H1 (cell line): Measurements from ENCODE around the gene SRGAP3. TPM values are rescaled to one million over a fixed set of nuclear protein-coding genes. Genes with fewer than 3 reads are reported as not detected.

ENCODE experiments used
- CTCF ChIA-PET: fragments of 300-600 bp; sonication (Branson Sonifier 250); formaldehyde crosslinking; loops from one replicate; lab custom pipeline; 2021; ENCODE audit not compliant: partially characterized antibody; lab: Charles Lee
- POLR2A ChIA-PET: fragments of 300-600 bp; sonication (Branson Sonifier 250); formaldehyde crosslinking; loops from one replicate; lab custom pipeline; 2021; ENCODE audit warnings: inconsistent platforms; ENCODE audit not compliant: partially characterized antibody; lab: Charles Lee
- DNase-seq, 2 experiments: peaks; one replicate each; pipeline versions ENCODE4 v3.0.0 to v3.0.0-alpha.2; 2010 to 2022; ENCODE audit warnings: low spot score in 2 of 2, low read depth in 1 of 2, mixed read lengths in 1 of 2
- FAIRE-seq: peaks from 2 replicates; lab custom pipeline; 2011; peaks lifted over from hg19 to GRCh38; lab: Jason Lieb, UNC
- H2AFZ ChIP-seq: 2 replicates; pipeline ENCODE4 v1.8.1; 2012; ENCODE audit warnings: low read length, inconsistent platforms
- H2AK5ac ChIP-seq: 2 replicates; pipeline ENCODE4 v1.6.1; 2013; ENCODE audit warnings: low read depth, low read length
- H2BK120ac ChIP-seq: replicated peaks from 2 replicates; pipeline ENCODE3; 2013; ENCODE audit warnings: low read depth, low read length, inconsistent platforms
- H2BK12ac ChIP-seq: 2 replicates; pipeline ENCODE4 v1.6.1; 2013; ENCODE audit warnings: low read depth, low read length
- H2BK15ac ChIP-seq: 2 replicates; pipeline ENCODE4 v1.6.1; 2013; ENCODE audit warnings: low read length
- H2BK20ac ChIP-seq: 2 replicates; pipeline ENCODE4 v1.6.1; 2013; ENCODE audit warnings: low read length
- H2BK5ac ChIP-seq: 2 replicates; pipeline ENCODE4 v1.6.1; 2013; ENCODE audit warnings: low read depth, low read length
- H3K14ac ChIP-seq: 2 replicates; pipeline ENCODE4 v1.6.1; 2013; ENCODE audit warnings: inconsistent platforms; ENCODE audit not compliant: insufficient read length
- H3K18ac ChIP-seq: 2 replicates; pipeline ENCODE4 v1.6.1; 2013; ENCODE audit warnings: low read length; ENCODE audit errors: extremely low read depth
- H3K23ac ChIP-seq: 2 replicates; pipeline ENCODE4 v1.6.1; 2013; ENCODE audit warnings: inconsistent platforms; ENCODE audit not compliant: insufficient read length
- H3K23me2 ChIP-seq: 2 replicates; pipeline ENCODE4 v1.6.1; 2013; ENCODE audit warnings: low read depth, low read length
- H3K27ac ChIP-seq: 2 replicates; pipeline ENCODE4 v1.6.1; 2011; ENCODE audit warnings: low read depth, low read length, inconsistent platforms
- H3K27me3 ChIP-seq, 4 experiments: replicated peaks in 1 of 4; 1 replicate in 1 of 4; 2 replicates in 3 of 4; pipeline versions ENCODE4 v1.6.1 to v1.8.1; 2011 to 2013; ENCODE audit warnings: low read length in 3 of 4, mild to moderate bottlenecking in 3 of 4, inconsistent platforms in 2 of 4, mixed read lengths in 2 of 4, moderate library complexity in 1 of 4; ENCODE audit not compliant: control insufficient read depth in 3 of 4, insufficient read depth in 3 of 4; ENCODE audit errors: extremely low read depth in 1 of 4
- H3K36me3 ChIP-seq, 4 experiments: 2 replicates each; pipeline versions ENCODE4 v1.6.1 to v1.8.1; 2011 to 2013; ENCODE audit warnings: mild to moderate bottlenecking in 4 of 4, low read length in 3 of 4, moderate library complexity in 2 of 4, control low read depth in 1 of 4, inconsistent platforms in 1 of 4; ENCODE audit not compliant: insufficient read depth in 4 of 4, control insufficient read depth in 2 of 4
- H3K4ac ChIP-seq: replicated peaks from 2 replicates; pipeline ENCODE3; 2013; ENCODE audit warnings: low read length, low read depth, mixed read lengths, inconsistent platforms; ENCODE audit not compliant: insufficient read length
- H3K4me1 ChIP-seq, 4 experiments: replicated peaks in 1 of 4; 1 replicate in 1 of 4; 2 replicates in 3 of 4; pipeline versions ENCODE4 v1.6.1 to v1.8.1; 2011 to 2013; ENCODE audit warnings: low read length in 3 of 4, inconsistent platforms in 2 of 4, mixed read lengths in 1 of 4; ENCODE audit not compliant: insufficient read depth in 4 of 4, control insufficient read depth in 3 of 4
- H3K4me2 ChIP-seq, 2 experiments: 2 replicates each; pipeline versions ENCODE4 v1.6.1 to v1.8.1; 2011 to 2013; ENCODE audit warnings: low read depth in 2 of 2, low read length in 2 of 2, control low read depth in 1 of 2, inconsistent platforms in 1 of 2, mild to moderate bottlenecking in 1 of 2; ENCODE audit not compliant: insufficient read depth in 1 of 2
- H3K4me3 ChIP-seq, 4 experiments: fragments of 200-600, 300-600 bp in 1 of 4; sonication (generic), shearing (Covaris generic), sonication (Bioruptor Twin) in 1 of 4; 2 replicates each; pipeline versions ENCODE4 v1.5.1 to v1.8.1; 2011 to 2016; ENCODE audit warnings: low read length in 4 of 4, low read depth in 3 of 4, control low read depth in 2 of 4, inconsistent platforms in 2 of 4, mild to moderate bottlenecking in 2 of 4, mixed read lengths in 1 of 4, moderate library complexity in 1 of 4; ENCODE audit not compliant: insufficient read depth in 2 of 4; ENCODE audit errors: extremely low read depth in 1 of 4
- H3K56ac ChIP-seq: replicated peaks from 2 replicates; pipeline ENCODE3; 2013; ENCODE audit warnings: low read depth, mild to moderate bottlenecking, mixed read lengths, low read length, inconsistent platforms; ENCODE audit not compliant: insufficient read length
- H3K79me1 ChIP-seq: 2 replicates; pipeline ENCODE4 v1.6.1; 2013; ENCODE audit warnings: low read depth, low read length, control low read depth
- H3K79me2 ChIP-seq, 2 experiments: 2 replicates each; pipeline versions ENCODE4 v1.6.1 to v1.8.1; 2012 to 2013; ENCODE audit warnings: low read length in 2 of 2, mild to moderate bottlenecking in 2 of 2, inconsistent platforms in 1 of 2; ENCODE audit not compliant: insufficient read depth in 2 of 2, control insufficient read depth in 1 of 2
- H3K9ac ChIP-seq, 4 experiments: replicated peaks in 1 of 4; 1 replicate in 1 of 4; 2 replicates in 3 of 4; pipeline versions ENCODE4 v1.6.1 to v1.8.1; 2011 to 2013; ENCODE audit warnings: low read depth in 3 of 4, low read length in 3 of 4, control low read depth in 2 of 4, mild to moderate bottlenecking in 2 of 4, moderate library complexity in 2 of 4, inconsistent platforms in 1 of 4; ENCODE audit errors: extremely low read depth in 1 of 4
- H3K9me3 ChIP-seq, 2 experiments: 2 replicates each; pipeline versions ENCODE4 v1.6.1 to v1.8.1; 2012 to 2013; ENCODE audit warnings: mild to moderate bottlenecking in 2 of 2, moderate library complexity in 2 of 2, control low read depth in 1 of 2, inconsistent platforms in 1 of 2, low read depth in 1 of 2, low read length in 1 of 2, mixed read lengths in 1 of 2; ENCODE audit not compliant: insufficient read depth in 2 of 2
- H4K20me1 ChIP-seq, 2 experiments: replicated peaks in 1 of 2; 2 replicates each; pipeline versions ENCODE3 to v1.8.1; 2011 to 2013; ENCODE audit warnings: inconsistent platforms in 2 of 2, low read length in 2 of 2, mild to moderate bottlenecking in 1 of 2; ENCODE audit not compliant: insufficient read depth in 2 of 2, control insufficient read depth in 1 of 2
- H4K5ac ChIP-seq: 2 replicates; pipeline ENCODE4 v1.6.1; 2013; ENCODE audit warnings: low read length, low read depth, mixed read lengths, inconsistent platforms; ENCODE audit not compliant: insufficient read length
- H4K8ac ChIP-seq: 2 replicates; pipeline ENCODE4 v1.8.0; 2013; ENCODE audit warnings: mild to moderate bottlenecking, moderate library complexity, low read length, inconsistent platforms; ENCODE audit not compliant: insufficient read depth; ENCODE audit errors: extremely low read depth
- H4K91ac ChIP-seq: replicated peaks from 2 replicates; pipeline ENCODE3; 2013; ENCODE audit warnings: low read length, mixed read lengths, inconsistent platforms; ENCODE audit not compliant: insufficient read length
- SUZ12 ChIP-seq: fragments of 200-600 bp; sonication (generic); IDR thresholded peaks from 2 replicates; pipeline ENCODE4 v1.6.1; 2012; ENCODE audit warnings: mild to moderate bottlenecking, inconsistent platforms, low read length, moderate library complexity, mixed read lengths
- TEAD4 ChIP-seq: IDR thresholded peaks from 2 replicates; pipeline ENCODE4 v1.6.1; 2012; ENCODE audit warnings: low read depth, low read length, inconsistent platforms, mixed read lengths
- WGBS, 2 experiments: shearing (Covaris generic) in 1 of 2; methylation state at CpG; one replicate each; pipeline versions ENCODE4 v1.1.6 to v1.1.7; 2013 to 2015; ENCODE audit warnings: low lambda C conversion rate in 2 of 2, mixed read lengths in 2 of 2, inconsistent platforms in 1 of 2, low coverage in 1 of 2, missing lambda C conversion rate in 1 of 2; ENCODE audit not compliant: insufficient replicate concordance in 2 of 2, insufficient coverage in 1 of 2, insufficient read length in 1 of 2; ENCODE audit errors: extremely low coverage in 1 of 2, missing lambda C conversion rate in 1 of 2; 5-methylcytosine and 5-hydroxymethylcytosine counted together
- polyA plus RNA-seq, 7 experiments: library from polyadenylated mRNA; depleted of rRNA in 3 of 7; stranded (reverse) in 5 of 7; unstranded in 2 of 7; fragments of >200 nt in 5 of 7; fragments of 200-250 nt in 2 of 7; gene quantifications; 1 replicate in 5 of 7; 2 replicates in 1 of 7; 4 replicates in 1 of 7; pipeline versions ENCODE4 v1.2.1 to v1.2.3, GENCODE V29; 2011 to 2013; ENCODE audit warnings: missing spikeins in 2 of 7, mixed read lengths in 2 of 7
- total RNA-seq: library from RNA; stranded (reverse); fragmentation: NEBNext Ultra II Directional; extraction: Animal tissue kit (Norgen Biotek cat#: 25700); gene quantifications from 2 replicates; pipeline ENCODE4 v1.2.1, GENCODE V29; 2021

Gene SRGAP3
- total and polyA plus RNA-seq, 2 of the 8 experiments (the other 6 are each of a cell fraction or from before 2014, with no cell fraction given), result 5.8 to 11.4 TPM

- Histone ChIP-seq H2BK20ac (no peak overlapping the region), H3K56ac (no peak overlapping the region), H4K91ac (no peak overlapping the region), H3K79me1 (no peaks in the 10 kb centered on the region), H3K18ac (0 out of 2 replicates have a peak overlapping the region, but pooled peaks have one; percentile 39), H3K4ac (no peak overlapping the region), H3K27me3 (no peaks in the 10 kb centered on the region), H2BK12ac (peak overlapping the region; percentile 77; the same call in 1 of the 2 replicates), H3K79me2 (no peaks in the 10 kb centered on the region), H3K4me1 (peaks cover 0 to 9% (median 5%) of the 10 kb centered on the region in 4 experiments; a peak in 5 of 7 replicates), H3K9ac (no peak overlapping the region), H3K36me3 (no peaks in the 10 kb centered on the region), H3K4me3 (no peak overlapping the region), H3K4me2 (no peak overlapping the region; a peak in 1 of 4 replicates), H3K9me3 (no peaks in the 10 kb centered on the region), H3K14ac (no peak overlapping the region), H2BK5ac (no peak overlapping the region), H2AFZ (no peak overlapping the region), H4K8ac (no peak overlapping the region; the same call in 1 of the 2 replicates), H2AK5ac (no peak overlapping the region), H2BK120ac (no peak overlapping the region), H2BK15ac (no peak overlapping the region), H3K23ac (no peak overlapping the region), H3K27ac (no peak overlapping the region), H4K20me1 (no peaks in the 10 kb centered on the region), H4K5ac (no peak overlapping the region), H3K23me2 (no peaks in the 10 kb centered on the region; the same call in 1 of the 2 replicates)
- no peak for DNase-seq
- WGBS, 2 experiments, result 80% methylated on average over 7 of the region's 7 CpGs; no CpG with 5 or more reads in 1 of the 2 experiments
- POLR2A ChIA-PET, result interaction anchor here (1.3 kb wide), 1 partner anchor 80 kb away, joined by 3 read pairs; no protein-coding TSS in a partner anchor
- FAIRE-seq, result no peak
- CTCF ChIA-PET, result interaction anchor here (0.6 to 3.8 kb wide), 11 partner anchors 10 to 283 kb away, joined by 3 to 21 read pairs (median 4); no protein-coding TSS in a partner anchor
- TF ChIP-seq TEAD4 (peak; percentile 53; the same call in 1 of the 2 replicates), SUZ12 (no peak)
These were observed 228.0 kb downstream of the SRGAP3 start for GRCh38 chr3:9021271-9022009.
